Femur (tissue), 1 donor: ENCODE results near the gene ELMO1.
A peak's percentile ranks its signal among the peaks of the same experiment; 100 is the strongest.

Source experiments
- DNase-seq: peaks from one replicate; pipeline ENCODE4 v3.0.0-alpha.2; 2017

The ELMO1 gene

GRCh38 chr7:37342176-37342687 is 106.4 kb downstream of the ELMO1 start:
- no peak for DNase-seq

- DNase-seq, result no peak
Observed at GRCh38 chr7:37341033-37341630, 107.5 kb downstream of the ELMO1 start.

GRCh38 chr7:37338966-37339365 is 109.7 kb downstream of the ELMO1 start:
- no peak for DNase-seq

- DNase-seq, result no peak
Observed at GRCh38 chr7:37337522-37337921, 111.1 kb downstream of the ELMO1 start.

GRCh38 chr7:37336259-37336658 is 112.4 kb downstream of the ELMO1 start:
- no peak for DNase-seq

GRCh38 chr7:37333075-37333474 is 115.6 kb downstream of the ELMO1 start:
- DNase-seq, result no peak

GRCh38 chr7:37332243-37333016 is 116.2 kb downstream of the ELMO1 start:
- no peak for DNase-seq

GRCh38 chr7:37330775-37331174 is 117.9 kb downstream of the ELMO1 start:
- DNase-seq, result no peak

GRCh38 chr7:37329940-37330339 is 118.7 kb downstream of the ELMO1 start:
- no peak for DNase-seq

GRCh38 chr7:37327288-37327687 is 121.4 kb downstream of the ELMO1 start:
- no peak for DNase-seq

- DNase-seq, result peak; percentile 38
Observed at GRCh38 chr7:37323966-37324365, 124.7 kb downstream of the ELMO1 start.

GRCh38 chr7:37322831-37323230 is 125.8 kb downstream of the ELMO1 start:
- no peak for DNase-seq

GRCh38 chr7:37320848-37321468 is 127.7 kb downstream of the ELMO1 start:
- DNase-seq, result no peak

GRCh38 chr7:37320140-37320847 is 128.4 kb downstream of the ELMO1 start:
- no peak for DNase-seq

- no peak for DNase-seq
Observed at GRCh38 chr7:37318541-37318940, 130.1 kb downstream of the ELMO1 start.

- peak; percentile 59 for DNase-seq
Observed at GRCh38 chr7:37315772-37316715, 132.6 kb downstream of the ELMO1 start.

GRCh38 chr7:37312608-37313007 is 136.1 kb downstream of the ELMO1 start:
- no peak for DNase-seq

GRCh38 chr7:37311355-37311754 is 137.3 kb downstream of the ELMO1 start:
- DNase-seq, result peak; percentile 76

- no peak for DNase-seq
Observed at GRCh38 chr7:37310327-37311080, 138.2 kb downstream of the ELMO1 start.

- DNase-seq, result no peak
Observed at GRCh38 chr7:37309493-37309892, 139.2 kb downstream of the ELMO1 start.

GRCh38 chr7:37304921-37305320 is 143.7 kb downstream of the ELMO1 start:
- no peak for DNase-seq
